Activated CD4-positive, alpha-beta T cell treated with anti-CD3 and anti-CD28 coated beads for 36 hours (primary cell): ENCODE results near the gene LCE6A. TPM values are rescaled to one million over a fixed set of nuclear protein-coding genes. Genes with fewer than 3 reads are reported as not detected.

Experiments used
- ATAC-seq: fragments of 200-7000 bp; cut with Tn5 transposase; one replicate; pipeline ENCODE4 v1.10.0; 2021; ENCODE audit warnings: mild to moderate bottlenecking, moderate library complexity
- CTCF ChIA-PET: fragments of 350-600 bp; sonication (Branson Sonifier 250); formaldehyde crosslinking; loops from one replicate; lab custom pipeline; 2021; ENCODE audit warnings: antibody characterized with exemption; lab: Charles Lee
- POLR2A ChIA-PET: fragments of 350-600 bp; sonication (Branson Sonifier 250); formaldehyde crosslinking; loops from one replicate; lab custom pipeline; 2021; ENCODE audit warnings: antibody characterized with exemption, inconsistent platforms; lab: Charles Lee
- DNase-seq: peaks from one replicate; pipeline ENCODE4 v3.0.0-alpha.2; 2020
- H3K27ac Mint-ChIP-seq: one replicate; pipeline ENCODE4 v1.8.0; 2021; ENCODE audit warnings: mixed read lengths
- H3K27me3 Mint-ChIP-seq: one replicate; pipeline ENCODE4 v1.8.0; 2021; ENCODE audit warnings: mixed read lengths
- H3K36me3 Mint-ChIP-seq: one replicate; pipeline ENCODE4 v1.8.0; 2021; ENCODE audit warnings: low read depth, mixed read lengths
- H3K4me1 Mint-ChIP-seq: one replicate; pipeline ENCODE4 v1.8.0; 2021; ENCODE audit warnings: mixed read lengths
- H3K4me3 Mint-ChIP-seq: one replicate; pipeline ENCODE4 v1.8.0; 2021; ENCODE audit warnings: mild to moderate bottlenecking, moderate library complexity, mixed read lengths
- H3K9me3 Mint-ChIP-seq: one replicate; pipeline ENCODE4 v1.8.0; 2021; ENCODE audit warnings: low read depth, mixed read lengths
- intact Hi-C, 2 experiments: fragments of 100-400 bp; cut with DNase I in 1 of 2; cut with micrococcal nuclease in 1 of 2; formaldehyde crosslinking; loops; one replicate each; pipeline versions ENCODE4 v1.14.2 to v1.15.1; 2022 to 2024; cut with DNase I, micrococcal nuclease
- total RNA-seq, 2 experiments: library from RNA; stranded (reverse); gene quantifications; one replicate each; pipeline ENCODE4 v1.2.3, GENCODE V29; 2021

LCE6A gene, protein sequence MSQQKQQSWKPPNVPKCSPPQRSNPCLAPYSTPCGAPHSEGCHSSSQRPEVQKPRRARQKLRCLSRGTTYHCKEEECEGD
- not detected for total RNA-seq

- H3K27me3 Mint-ChIP-seq: peaks cover 10% of the 10 kb centered on the region
- H3K9me3 Mint-ChIP-seq: no peaks in the 10 kb centered on the region
- intact Hi-C loops: no loop called here
Measured at GRCh38 chr1:152842556-152842955, at the start of gene LCE6A. LCE6A (plus strand) TSS chr1:152842856; CDS start chr1:152843521, 665 bp downstream.

DNA sequence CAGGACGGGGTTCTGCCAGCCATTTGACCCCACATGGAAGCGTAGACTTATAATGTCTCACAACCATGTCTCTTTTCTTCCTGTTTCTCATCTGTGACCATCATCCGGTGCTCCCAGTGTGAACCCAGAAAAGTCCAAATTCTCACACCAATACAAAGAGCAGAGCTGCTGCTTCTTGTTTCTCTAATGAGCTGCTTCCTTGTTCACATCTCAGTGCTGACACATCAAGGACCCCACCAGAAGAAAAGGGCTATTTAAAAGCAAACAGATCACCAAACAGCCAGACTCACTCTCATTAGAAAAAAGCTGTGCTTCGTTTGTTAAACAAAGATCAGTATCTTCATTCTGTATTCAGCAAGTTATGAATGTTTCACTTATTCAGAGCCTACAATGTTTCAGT is 47.0 kb upstream of the LCE6A start:
- Mint-ChIP-seq H3K4me1 (no peaks in the 10 kb centered on the region), H3K4me3 (no peak overlapping the region), H3K36me3 (no peaks in the 10 kb centered on the region), H3K27ac (no peak overlapping the region), H3K9me3 (no peaks in the 10 kb centered on the region), H3K27me3 (peaks cover 5% of the 10 kb centered on the region)
- ChIA-PET POLR2A (no interaction called here), CTCF (no interaction called here)
- no peak for ATAC-seq
- intact Hi-C loops: no loop called here
- no peak for DNase-seq

More at GRCh38 chr1:152842556-152842955, at the start of gene LCE6A:
- DNase-seq: no peak
- no peak within 1 kb of the TSS for H3K27ac Mint-ChIP-seq
- POLR2A ChIA-PET: no interaction called here
- no peak for ATAC-seq
- CTCF ChIA-PET: no interaction called here
- H3K36me3 Mint-ChIP-seq: no peaks in the 10 kb centered on the region
- H3K4me1 Mint-ChIP-seq: no peaks in the 10 kb centered on the region
- H3K4me3 Mint-ChIP-seq: no peak within 1 kb of the TSS

DNA sequence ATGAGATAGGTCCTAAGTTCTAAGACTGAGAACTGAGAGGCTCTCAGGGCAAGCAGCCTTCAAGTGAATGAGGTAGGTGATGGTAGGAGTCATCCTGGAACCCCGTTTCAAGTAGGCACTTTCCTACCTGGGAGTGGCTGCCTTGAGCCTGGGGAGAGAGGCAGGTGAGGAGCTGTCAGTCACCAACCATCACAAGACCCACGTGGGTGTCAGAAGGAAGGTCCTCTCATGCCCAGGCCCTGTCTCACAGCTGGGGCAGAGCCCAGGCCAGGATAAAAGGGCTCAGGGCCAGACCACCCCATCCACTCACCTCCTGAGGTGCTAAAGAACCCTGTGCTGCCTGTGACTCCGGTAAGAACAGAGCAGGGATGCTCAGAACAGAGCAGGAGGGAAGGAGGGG is 46.2 kb upstream of the LCE6A start, which contains the start of gene LCE1D:
Gene LCE1D, plus strand, starts transcription at position 301 of the 400 bp plus-strand sequence. CDS start 1,074 bp downstream, outside the sequence.
- Mint-ChIP-seq H3K27ac (no peak within 1 kb of the TSS), H3K27me3 (peaks cover 8% of the 10 kb centered on the region), H3K4me1 (no peaks in the 10 kb centered on the region), H3K9me3 (no peaks in the 10 kb centered on the region), H3K4me3 (no peak within 1 kb of the TSS), H3K36me3 (no peaks in the 10 kb centered on the region)
- ChIA-PET CTCF (no interaction called here), POLR2A (no interaction called here)
- intact Hi-C loops: no loop called here
- ATAC-seq (no peak), DNase-seq (no peak)

- intact Hi-C loops: loop anchor here in 1 of 2 experiments (2.0 kb wide), 1 partner anchor 15 kb away; the partner anchor contains the start of gene LCE1E
- POLR2A ChIA-PET: no interaction called here
- no peaks in the 10 kb centered on the region for H3K36me3 Mint-ChIP-seq
- no peak overlapping the region for H3K27ac Mint-ChIP-seq
- CTCF ChIA-PET: no interaction called here
- peaks cover 23% of the 10 kb centered on the region for H3K27me3 Mint-ChIP-seq
- H3K9me3 Mint-ChIP-seq: no peaks in the 10 kb centered on the region
- no peaks in the 10 kb centered on the region for H3K4me1 Mint-ChIP-seq
- DNase-seq: no peak
- no peak for ATAC-seq
- no peak overlapping the region for H3K4me3 Mint-ChIP-seq
Measured at GRCh38 chr1:152801333-152801732, 41.3 kb upstream of the LCE6A start.

- ChIA-PET CTCF (interaction anchor here (0.6 to 1.0 kb wide), 2 partner anchors 17 to 55 kb away, joined by 3 to 4 read pairs; no protein-coding TSS in a partner anchor), POLR2A (no interaction called here)
- Mint-ChIP-seq H3K36me3 (no peaks in the 10 kb centered on the region), H3K27ac (no peak within 1 kb of the TSS), H3K9me3 (no peaks in the 10 kb centered on the region), H3K27me3 (peaks cover 19% of the 10 kb centered on the region), H3K4me3 (no peak within 1 kb of the TSS), H3K4me1 (no peaks in the 10 kb centered on the region)
- ATAC-seq (no peak), DNase-seq (no peak)
- intact Hi-C loops: no loop called here
Measured at GRCh38 chr1:152806576-152806975, 36.1 kb upstream of the LCE6A start, which contains the start of gene LCE1C. LCE1C (minus strand) TSS chr1:152806651; CDS start chr1:152805478, 1,173 bp downstream.

GRCh38 chr1:152811050-152811449 is 31.6 kb upstream of the LCE6A start:
- no peak overlapping the region for H3K4me3 Mint-ChIP-seq

DNA sequence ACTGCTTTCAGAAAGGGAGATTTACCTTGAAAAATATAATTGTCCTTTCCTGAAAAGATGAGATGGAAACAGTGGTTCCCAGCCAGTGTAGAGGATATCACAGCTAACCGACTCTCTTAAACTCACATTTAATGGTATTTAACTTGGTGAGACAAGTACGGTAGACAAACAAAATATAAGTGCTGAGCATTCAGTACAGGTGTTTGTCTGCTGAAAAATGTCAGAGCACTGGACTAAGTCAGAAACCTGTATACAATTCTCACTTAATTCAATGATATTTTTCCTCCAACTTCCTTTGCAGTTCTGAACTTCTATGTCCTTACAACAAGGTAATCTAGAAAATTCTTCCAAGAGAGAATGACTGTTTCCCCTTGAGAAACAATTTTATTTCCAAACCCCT is 31.0 kb upstream of the LCE6A start, which contains the start of gene LCE1B:
Gene LCE1B, plus strand, starts transcription at position 301 of the 400 bp plus-strand sequence. CDS start 476 bp downstream, outside the sequence.
- ATAC-seq (no peak), DNase-seq (no peak)
- H3K4me1 Mint-ChIP-seq: no peaks in the 10 kb centered on the region
- intact Hi-C loops: no loop called here
- no peaks in the 10 kb centered on the region for H3K36me3 Mint-ChIP-seq
- ChIA-PET CTCF (no interaction called here), POLR2A (no interaction called here)
- H3K9me3 Mint-ChIP-seq: no peaks in the 10 kb centered on the region
- H3K27ac Mint-ChIP-seq: no peak within 1 kb of the TSS
- H3K27me3 Mint-ChIP-seq: peaks cover 11% of the 10 kb centered on the region
- no peak within 1 kb of the TSS for H3K4me3 Mint-ChIP-seq

More at GRCh38 chr1:152811050-152811449, 31.6 kb upstream of the LCE6A start:
- peaks cover 11% of the 10 kb centered on the region for H3K27me3 Mint-ChIP-seq
- no peaks in the 10 kb centered on the region for H3K9me3 Mint-ChIP-seq
- DNase-seq (no peak), ATAC-seq (no peak)
- ChIA-PET POLR2A (no interaction called here), CTCF (no interaction called here)
- no peak overlapping the region for H3K27ac Mint-ChIP-seq
- H3K4me1 Mint-ChIP-seq: no peaks in the 10 kb centered on the region
- H3K36me3 Mint-ChIP-seq: no peaks in the 10 kb centered on the region
- intact Hi-C loops: no loop called here

DNA sequence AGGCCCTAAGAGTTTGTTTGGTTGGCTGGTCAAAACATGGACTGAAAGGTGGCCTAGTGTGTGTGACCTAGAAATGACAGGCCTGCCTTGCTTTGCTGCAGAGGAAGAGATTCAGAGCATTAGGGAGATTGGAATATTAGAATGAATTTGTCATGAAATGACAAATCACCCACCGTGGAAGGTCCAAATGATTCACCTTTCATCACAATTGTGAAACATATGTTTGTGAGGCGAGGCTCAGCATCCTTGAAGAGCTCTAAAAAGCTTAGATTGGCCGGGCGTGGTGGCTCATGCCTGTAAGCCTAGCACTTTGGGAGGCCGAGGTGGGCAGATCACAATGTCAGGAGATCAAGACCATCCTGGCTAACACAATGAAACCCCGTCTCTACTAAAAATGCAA is 25.3 kb upstream of the LCE6A start:
- H3K4me1 Mint-ChIP-seq: no peaks in the 10 kb centered on the region
- ChIA-PET CTCF (no interaction called here), POLR2A (no interaction called here)
- ATAC-seq (no peak), DNase-seq (no peak)
- no peaks in the 10 kb centered on the region for H3K36me3 Mint-ChIP-seq
- H3K9me3 Mint-ChIP-seq: no peaks in the 10 kb centered on the region
- peaks cover 11% of the 10 kb centered on the region for H3K27me3 Mint-ChIP-seq
- no peak overlapping the region for H3K4me3 Mint-ChIP-seq
- intact Hi-C loops: no loop called here
- no peak overlapping the region for H3K27ac Mint-ChIP-seq

DNA sequence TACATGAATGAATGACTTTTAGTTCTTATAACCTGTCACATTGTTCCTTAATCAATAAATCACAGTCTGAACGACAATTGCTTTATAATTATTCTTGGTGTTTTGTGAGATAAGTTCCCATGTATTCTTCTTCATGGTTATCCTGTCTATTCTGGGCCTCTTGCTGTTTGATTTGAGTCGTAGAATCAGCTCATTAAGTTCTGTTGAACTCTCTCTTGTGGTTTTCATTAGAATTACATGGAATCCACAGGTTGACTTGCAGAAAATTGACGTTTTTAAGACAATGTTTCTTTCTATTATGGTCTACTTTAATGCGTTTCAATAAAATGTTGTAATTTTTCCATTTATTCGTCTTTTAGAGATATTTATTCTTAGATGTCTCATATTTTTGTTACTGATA is 19.4 kb upstream of the LCE6A start:
- Mint-ChIP-seq H3K36me3 (no peaks in the 10 kb centered on the region), H3K9me3 (no peaks in the 10 kb centered on the region), H3K27me3 (peaks cover 30% of the 10 kb centered on the region), H3K4me3 (no peak overlapping the region), H3K4me1 (no peaks in the 10 kb centered on the region), H3K27ac (no peak overlapping the region)
- ATAC-seq (no peak), DNase-seq (no peak)
- CTCF ChIA-PET: interaction anchor here (0.7 to 0.9 kb wide), 2 partner anchors 17 to 343 kb away, joined by 3 to 4 read pairs; partner anchors contain the start of gene LCE1C
- POLR2A ChIA-PET: no interaction called here
- intact Hi-C loops: no loop called here

GRCh38 chr1:152824964-152825363 is 17.7 kb upstream of the LCE6A start:
- H3K27ac Mint-ChIP-seq: no peak overlapping the region
- intact Hi-C loops: no loop called here
- no peaks in the 10 kb centered on the region for H3K4me1 Mint-ChIP-seq
- peaks cover 34% of the 10 kb centered on the region for H3K27me3 Mint-ChIP-seq
- DNase-seq: no peak
- ATAC-seq: no peak
- ChIA-PET CTCF (no interaction called here), POLR2A (no interaction called here)
- H3K4me3 Mint-ChIP-seq: no peak overlapping the region
- no peaks in the 10 kb centered on the region for H3K9me3 Mint-ChIP-seq
- no peaks in the 10 kb centered on the region for H3K36me3 Mint-ChIP-seq

GRCh38 chr1:152827173-152827572 is 15.5 kb upstream of the LCE6A start, which contains the start of gene LCE1A:
LCE1A (plus strand) TSS chr1:152827473; CDS start chr1:152827473, 0 bp downstream.
- Mint-ChIP-seq H3K4me3 (no peak within 1 kb of the TSS), H3K27me3 (peaks cover 34% of the 10 kb centered on the region), H3K36me3 (no peaks in the 10 kb centered on the region), H3K27ac (no peak within 1 kb of the TSS), H3K4me1 (no peaks in the 10 kb centered on the region), H3K9me3 (no peaks in the 10 kb centered on the region)
- ATAC-seq (no peak), DNase-seq (no peak)
- intact Hi-C loops: no loop called here
- ChIA-PET CTCF (no interaction called here), POLR2A (no interaction called here)

GRCh38 chr1:152836870-152837269 is 5.8 kb upstream of the LCE6A start:
- H3K4me3 Mint-ChIP-seq: no peak overlapping the region
- H3K36me3 Mint-ChIP-seq: no peaks in the 10 kb centered on the region
- intact Hi-C loops: no loop called here
- no peaks in the 10 kb centered on the region for H3K4me1 Mint-ChIP-seq
- H3K27me3 Mint-ChIP-seq: peaks cover 14% of the 10 kb centered on the region
- H3K27ac Mint-ChIP-seq: no peak overlapping the region
- ChIA-PET CTCF (no interaction called here), POLR2A (no interaction called here)
- ATAC-seq (no peak), DNase-seq (no peak)
- no peaks in the 10 kb centered on the region for H3K9me3 Mint-ChIP-seq
